CD4-positive, alpha-beta T cell treated with Interleukin-2 at 100 ng/mL for 4 hours (primary cell): Measurements from ENCODE around the gene CAMTA1.

Experiments used
- DNase-seq: peaks from one replicate; pipeline ENCODE4 v3.0.0-alpha.2; 2020; ENCODE audit warnings: low spot score

The CAMTA1 gene

DNA sequence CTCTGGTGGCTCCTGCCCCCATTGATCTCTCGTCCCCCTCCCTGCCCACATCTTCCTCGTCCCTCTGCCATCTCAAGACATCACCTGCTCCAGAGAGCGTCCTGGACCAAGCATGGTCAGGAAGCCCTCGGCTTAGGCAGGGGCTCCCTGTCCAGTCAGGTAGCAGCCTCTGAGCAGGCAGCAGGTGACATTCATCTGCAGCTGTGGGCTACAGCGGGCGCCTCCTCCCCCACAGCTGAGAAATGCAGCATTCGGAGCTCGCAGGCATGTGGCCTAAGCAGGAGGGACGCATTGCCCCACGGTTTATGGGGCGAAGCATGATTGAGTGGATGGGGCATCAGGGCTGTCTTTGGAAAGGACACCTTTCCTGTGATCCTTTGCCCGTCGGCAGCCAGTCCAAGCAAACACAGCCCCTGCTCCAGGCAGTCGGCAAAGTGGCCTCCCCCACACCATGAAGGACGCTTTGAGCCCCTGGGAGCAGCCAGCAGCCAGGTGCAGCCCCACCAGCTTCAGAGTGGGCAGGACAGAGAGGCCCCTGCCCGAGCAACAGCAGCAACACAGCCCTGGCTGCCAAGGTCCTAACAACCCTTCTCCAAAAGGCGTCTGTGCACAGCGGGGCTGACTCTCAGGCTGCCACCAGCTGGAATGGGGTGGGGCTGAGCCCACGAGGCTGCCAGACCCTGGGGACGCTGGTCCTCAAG is 751.8 kb downstream of the CAMTA1 start:
- no peak for DNase-seq

DNA sequence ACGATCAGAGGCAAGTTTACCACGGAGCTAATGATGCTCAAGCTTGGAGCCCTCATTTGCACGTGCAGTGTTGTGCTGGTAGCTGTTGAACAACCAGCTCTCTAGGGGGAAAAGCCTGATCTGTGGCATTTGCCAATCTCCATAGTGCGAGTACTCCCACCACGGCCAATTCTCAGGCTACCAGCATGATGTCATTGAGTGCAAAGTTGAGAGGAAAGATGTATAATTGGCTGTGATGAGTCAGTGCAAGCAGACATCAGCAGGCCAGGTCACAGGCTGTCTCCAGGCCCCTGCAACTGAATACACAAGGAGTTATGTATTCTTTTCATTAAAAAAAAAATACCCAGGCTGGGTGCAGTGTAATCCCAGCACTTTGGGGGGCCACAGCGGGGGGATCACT is 752.8 kb downstream of the CAMTA1 start:
- DNase-seq: no peak

DNA sequence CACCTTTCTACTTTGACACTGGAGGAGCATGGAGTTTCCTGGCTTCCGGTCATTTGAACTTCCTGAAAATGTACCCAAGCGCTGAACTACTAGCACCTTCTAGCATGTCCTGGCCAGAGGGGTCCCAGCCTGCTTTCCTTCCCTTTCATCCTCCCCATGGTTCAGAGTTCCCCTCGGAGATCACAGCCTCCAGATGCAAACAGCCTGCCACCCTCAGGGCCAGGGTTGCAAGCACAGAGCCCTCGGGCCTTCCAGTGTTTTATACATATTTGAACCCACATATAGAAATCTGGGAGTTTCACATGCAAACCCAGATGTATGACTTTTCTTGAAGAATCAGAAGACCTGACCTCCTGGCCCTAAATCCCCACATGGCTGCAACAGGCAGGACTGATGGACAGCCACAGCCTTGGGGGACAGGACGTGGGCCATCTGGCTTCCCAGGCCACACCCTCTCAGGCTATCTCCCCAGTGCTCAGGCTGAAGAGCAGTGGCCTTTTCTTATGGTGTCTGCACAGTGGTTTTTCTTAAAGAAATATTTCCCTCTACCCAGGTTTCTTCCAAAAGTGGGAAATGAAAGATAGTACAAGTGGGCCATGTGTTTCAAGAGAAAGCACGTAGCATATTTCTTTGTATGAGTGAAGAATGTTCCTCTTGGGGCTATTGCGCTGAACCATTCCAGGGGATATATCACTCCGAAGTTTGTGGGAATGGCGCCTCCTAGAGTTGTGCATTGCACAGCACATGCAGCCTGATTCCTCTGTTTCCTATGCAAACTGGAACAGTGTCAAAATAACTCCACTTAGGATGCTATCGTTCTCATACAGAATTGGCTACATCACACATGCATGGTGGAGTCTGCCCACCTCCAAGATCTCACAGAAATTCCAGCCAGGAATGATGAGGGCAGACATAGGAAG is 753.9 kb downstream of the CAMTA1 start:
- DNase-seq: no peak

DNA sequence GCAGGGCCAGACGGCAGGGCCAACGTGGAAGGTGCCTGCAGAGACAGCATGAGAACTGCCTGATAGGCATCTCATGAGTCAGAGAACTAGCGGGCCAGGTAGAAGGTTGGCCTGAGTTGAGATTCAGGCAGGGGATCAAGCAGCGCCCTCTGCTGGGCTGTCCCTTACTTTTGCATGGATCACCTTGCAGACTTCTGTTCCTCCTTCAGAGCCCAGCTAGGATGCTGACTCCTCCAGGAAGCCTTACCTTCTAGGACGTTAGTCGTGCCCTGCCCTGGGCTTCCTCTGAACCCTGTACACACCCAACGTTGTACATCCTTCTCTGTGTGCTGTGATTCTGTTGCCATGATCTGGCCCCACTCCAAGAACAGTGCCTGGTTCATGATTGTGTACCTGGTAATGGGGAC is 754.5 kb downstream of the CAMTA1 start:
- DNase-seq: no peak

DNA sequence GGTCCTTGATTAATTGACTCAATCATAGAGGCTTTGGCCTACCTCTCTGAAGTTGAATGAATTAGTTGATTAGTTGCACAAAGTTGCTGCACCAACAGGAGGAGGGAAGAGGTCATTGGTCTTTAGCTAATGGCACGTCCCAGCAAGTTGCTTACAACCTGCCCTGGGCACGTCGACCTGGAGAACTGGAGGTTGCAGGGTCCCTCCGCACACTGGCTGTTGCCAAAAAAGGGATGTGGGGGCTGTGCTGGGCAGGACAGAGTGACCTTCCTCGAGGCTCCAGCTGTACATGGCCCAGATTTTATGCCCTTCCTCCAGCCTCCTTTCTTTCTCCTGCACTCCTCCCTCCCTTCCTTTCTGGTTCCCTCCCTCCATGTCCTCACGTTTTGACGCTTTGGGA is 755.6 kb downstream of the CAMTA1 start:
- no peak for DNase-seq

DNA sequence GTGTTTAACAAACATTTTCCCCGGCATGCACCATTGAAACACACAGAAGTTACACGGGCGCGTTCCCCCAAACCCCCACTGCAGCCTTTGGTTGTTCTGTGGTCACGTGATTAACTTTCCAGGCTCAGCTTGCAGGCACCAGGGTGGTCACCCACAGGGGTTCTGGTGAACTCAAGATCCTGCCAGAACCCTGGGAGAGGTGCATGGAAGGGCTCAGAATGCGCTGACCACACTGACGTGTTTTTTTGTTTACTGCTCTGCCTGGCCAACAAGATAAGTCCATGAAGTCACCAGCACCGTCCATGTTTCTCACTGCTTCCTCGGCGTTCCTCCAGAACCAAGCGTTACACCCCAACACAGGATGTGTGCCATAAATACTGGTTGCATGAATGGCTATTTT is 756.4 kb downstream of the CAMTA1 start:
- DNase-seq: no peak

DNA sequence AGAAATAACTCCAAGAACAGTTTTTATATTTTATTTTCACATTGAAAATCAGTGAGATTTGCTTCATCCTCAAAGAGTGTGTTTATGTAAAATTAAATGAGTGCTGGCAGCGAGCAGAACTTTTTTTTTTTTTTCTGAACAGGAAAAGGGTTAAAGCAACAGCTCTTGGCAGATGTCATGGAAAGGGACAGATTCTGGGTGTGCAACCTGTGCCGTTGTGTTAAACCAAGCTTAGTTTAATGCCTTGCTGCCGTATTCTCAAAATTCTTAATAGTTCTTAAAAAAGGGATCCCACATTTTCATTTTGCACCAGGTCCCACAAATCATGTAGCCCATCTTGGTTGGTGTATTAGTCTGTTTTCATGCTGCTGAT is 758.5 kb downstream of the CAMTA1 start:
- no peak for DNase-seq

DNA sequence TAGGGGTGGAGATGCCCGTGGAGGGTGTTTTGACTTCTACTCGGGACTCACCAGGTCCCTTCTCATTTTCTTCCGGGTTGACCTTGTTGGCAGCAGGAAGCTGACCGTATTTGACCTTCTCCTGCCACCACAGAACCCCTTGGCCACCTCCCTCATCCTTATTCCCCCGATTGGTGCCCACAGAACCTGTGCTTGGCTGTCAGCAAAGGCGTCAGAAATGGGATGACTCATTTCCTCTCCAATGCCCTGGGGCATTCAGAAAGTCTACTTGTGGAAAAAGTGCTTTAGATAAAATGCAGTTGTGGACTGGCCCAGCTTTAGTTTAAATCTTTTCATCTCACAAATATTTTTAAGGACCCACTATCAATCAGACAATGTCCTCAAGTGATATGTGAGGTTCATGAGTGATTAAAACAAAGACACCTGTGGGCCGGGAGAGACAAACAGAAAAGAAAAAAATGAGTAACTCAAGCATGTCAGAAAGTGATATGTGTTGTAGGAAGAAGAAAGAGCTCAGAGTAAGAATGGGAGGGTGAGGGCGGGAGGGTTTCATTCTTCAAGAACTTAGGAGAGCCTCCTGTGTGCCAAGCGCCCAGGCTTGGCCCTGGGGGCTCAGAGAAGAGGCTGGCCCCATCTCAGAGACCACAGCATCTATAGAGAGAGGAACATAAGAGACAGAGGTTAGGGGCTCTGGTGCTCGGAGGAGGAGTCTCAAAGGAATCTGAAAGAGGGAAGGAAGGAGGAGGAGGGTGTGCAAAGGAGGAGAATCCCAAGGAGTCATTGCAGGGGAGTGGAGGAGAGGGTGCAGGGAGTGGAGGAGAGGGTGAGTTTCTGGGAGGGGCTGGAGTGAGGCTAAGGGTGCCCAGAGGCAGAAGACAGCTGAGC is 764.3 kb downstream of the CAMTA1 start:
- DNase-seq: no peak

DNA sequence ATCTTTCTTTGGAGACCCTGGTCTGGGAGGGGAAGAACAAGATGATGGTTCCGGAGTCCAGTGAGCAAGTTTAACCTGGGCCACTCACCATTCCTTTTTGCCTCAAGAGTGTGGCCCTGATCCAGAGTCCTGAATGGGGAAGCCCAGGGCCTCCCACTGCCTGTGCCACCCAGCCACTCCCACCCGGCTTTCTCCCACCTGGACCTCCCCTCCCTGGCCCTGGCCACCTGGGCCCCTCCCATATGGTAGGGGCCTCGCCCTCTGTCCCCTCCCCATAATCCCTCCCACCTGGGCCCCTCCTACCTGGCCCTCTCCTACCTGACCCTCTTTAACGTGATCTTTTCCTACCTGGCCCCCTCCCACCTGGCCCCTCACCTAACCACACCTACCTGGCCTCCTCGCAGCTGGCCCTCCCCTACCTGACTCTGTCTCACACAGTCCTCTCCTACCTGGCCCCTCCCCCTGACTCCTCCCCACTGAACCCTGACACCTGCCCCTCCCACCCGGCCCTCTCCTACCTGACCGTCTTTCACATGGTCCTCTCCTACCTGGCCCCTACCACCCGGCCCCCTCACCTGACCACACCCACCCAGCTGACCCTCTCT is 765.1 kb downstream of the CAMTA1 start:
- no peak for DNase-seq

DNA sequence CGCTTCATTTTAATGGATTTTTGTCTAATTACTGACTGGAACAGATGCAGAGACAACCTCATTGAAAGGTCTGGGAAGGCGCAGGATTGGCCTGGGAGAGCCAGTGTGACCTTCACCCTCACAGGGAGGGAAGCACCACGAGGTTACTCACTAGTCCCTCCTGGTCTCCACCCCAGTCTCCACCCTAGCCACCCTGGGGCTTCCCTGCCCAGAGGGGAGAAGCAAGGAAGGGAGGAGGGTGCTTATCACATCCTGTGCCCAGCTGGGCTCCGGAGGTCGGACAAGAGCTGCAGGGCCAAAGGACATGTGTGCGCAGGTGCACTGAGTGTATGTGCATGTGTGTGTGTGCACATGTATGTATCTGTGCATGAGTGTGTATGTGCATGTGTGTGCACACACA is 765.7 kb downstream of the CAMTA1 start:
- no peak for DNase-seq

DNA sequence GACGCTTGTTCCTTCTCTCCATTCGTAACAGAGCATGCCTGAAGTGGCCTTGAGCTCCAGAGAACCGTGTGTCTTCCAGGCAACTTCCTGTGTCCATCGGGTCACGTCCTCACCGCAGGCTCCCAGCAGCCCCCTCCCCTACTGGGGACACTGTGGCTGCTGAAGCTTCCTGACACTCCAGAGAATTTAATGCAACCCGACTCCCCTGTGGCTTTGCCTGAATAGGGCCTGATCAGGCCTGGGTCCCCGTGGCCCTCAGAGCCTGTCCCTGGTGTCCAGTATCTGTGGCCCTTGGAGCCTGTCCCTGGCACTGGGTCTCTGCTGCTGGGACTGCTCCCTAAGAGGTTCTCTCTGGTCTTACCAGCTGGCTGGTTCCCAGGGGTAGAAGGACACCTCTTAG is 766.2 kb downstream of the CAMTA1 start:
- no peak for DNase-seq

DNA sequence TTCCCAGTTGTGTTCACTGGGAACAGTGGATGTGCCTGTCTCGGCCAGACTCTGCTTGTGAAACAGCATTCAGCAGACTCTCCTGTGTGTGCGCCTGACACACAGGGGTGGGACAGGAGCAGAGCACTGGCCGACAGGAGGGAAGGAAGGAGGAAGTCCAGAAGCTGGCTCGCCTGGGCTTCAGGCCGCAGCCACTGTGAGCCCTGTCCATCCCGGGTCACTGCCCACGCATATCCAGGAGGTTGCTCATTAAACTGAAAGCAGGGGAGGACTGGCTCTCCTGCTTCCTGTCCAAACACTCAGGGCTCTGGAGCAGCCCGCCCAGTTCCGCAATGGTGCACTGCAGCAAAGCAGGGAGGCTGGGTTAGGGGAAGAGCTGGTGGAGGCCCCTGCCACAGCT is 767.1 kb downstream of the CAMTA1 start:
- no peak for DNase-seq

DNA sequence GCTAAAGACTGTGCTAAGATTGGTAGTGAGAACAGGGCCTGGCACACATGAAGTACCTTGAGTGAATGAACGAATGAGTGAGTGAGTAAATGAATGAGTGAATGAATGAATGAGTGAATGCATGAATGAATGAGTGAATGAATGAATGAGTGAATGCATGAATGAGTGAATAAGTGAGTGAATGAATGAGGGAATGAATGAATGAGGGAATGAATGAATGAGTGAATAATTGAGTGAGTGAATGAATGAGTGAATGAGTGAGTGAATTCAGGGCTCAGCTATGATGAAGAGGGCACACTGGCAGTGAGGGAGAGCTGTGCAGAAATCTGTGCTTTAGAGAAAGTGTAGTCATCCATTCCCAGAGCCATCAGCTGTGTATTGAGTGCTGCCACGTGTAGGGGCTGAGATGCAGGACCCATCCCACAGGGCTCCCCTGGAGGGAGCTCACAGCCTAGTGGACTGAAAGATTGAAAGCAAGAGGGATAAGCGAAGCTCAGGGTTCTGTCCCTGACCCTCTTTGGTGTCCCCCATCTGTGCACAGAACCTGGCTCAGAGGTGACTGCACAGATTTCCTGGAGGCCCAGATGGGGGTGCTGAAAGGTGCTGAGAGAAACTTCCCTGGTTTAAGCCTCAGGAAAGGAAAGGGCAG is 767.9 kb downstream of the CAMTA1 start:
- no peak for DNase-seq

DNA sequence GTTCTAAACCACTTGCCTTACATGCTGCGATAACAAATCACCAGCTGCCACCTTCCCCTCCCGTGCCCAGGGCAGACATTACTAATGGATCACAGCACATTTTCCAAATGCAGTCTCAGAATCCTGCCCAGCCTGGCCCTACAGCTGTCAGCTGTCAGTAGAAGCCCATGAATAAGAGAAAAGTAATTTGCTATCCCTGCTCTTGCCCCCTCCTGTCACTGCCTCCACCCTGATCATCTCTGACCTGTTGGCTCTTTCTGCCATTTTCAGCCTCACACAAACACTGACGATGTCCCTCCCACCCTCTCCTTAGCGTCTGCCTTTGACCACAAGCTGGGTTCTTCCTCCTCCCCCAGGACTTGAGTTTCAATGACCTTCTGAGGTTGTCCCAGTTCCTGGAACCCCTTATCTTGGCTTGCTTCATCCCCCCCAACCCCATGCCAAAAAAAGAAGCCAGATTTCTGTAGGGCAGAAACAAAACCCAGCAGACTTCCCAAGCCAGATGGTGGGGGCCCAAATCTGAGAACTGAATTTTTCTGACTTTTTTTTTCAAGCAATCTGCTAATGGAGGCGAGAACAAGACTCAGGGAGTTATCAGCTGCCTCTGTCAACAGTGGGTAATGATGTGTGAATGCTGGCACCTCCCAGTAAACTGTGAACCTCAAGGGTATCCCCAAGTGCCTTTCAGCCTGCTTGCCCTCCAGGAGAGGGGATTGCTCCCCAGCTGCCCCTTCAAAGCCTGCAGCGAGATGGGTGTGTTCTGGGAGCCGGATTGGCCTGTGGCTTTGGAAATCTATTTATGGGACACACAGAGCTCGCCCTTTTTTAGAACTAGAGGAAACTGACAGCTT is 769.4 kb downstream of the CAMTA1 start:
- DNase-seq: no peak

DNA sequence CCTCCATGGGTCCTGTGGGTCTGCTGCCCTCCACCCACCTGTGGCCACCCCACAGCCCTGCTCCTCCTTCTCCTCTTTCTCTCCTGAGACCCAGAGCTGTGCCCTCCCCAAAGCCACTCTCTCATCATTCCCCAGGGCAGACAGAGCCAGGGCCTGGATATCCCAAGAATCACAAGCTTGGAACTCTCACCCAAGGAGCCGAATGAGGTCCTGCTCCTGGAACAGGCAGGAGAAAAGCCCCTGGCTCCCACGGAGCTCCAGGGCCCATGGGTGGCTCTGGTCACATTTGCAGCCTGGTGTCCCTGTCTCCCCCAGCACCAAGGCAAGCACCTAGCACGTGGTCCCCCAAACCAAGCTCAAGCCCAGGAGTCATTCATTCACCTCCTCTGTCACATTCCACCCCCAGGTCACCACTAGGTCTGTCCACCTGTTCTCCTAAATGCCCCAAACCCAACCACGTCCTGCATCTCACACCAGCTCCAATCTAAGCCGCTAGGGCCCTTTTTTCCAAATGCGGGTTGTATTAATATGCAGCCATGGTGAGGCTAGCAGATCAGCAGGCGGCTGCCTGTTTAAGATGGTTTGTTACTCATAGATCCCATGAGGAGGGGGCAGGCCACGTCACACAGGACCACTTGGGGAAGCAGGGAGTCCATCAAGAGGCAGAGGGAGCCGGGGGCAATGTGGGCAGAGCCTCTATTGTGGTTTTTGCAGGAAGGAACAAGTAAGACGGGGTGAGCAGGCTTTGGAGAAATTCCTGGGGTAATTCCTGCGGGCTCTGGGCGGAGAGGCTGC is 770.3 kb downstream of the CAMTA1 start:
- DNase-seq: no peak

DNA sequence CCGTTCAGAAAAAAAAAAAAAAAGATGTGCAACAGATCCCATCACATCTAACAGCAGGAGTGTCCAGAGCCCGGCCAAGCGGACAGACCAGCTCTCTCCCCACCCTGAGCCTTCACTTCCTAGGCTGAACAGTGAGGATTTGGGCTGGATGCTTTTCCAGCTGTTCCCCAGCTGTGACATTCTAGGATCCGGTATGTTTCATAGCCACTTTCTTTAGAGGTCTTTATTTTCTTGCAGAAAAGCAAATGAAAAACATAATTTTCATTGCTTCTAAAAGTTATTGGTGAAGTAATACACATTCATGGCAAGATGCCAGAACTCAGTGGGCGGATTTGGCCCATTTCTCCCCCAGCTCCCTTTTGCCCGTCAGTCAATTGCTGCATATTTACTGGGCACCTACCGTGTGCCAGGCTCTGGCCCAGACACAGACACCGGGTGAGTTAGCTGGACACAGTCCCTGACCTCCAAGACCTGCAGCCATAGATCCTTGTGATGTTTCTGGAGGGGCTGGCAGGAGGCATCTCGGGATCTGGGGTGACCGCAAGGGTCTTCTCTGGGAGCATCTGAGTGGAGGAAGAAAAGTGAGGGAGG is 772.1 kb downstream of the CAMTA1 start:
- no peak for DNase-seq

DNA sequence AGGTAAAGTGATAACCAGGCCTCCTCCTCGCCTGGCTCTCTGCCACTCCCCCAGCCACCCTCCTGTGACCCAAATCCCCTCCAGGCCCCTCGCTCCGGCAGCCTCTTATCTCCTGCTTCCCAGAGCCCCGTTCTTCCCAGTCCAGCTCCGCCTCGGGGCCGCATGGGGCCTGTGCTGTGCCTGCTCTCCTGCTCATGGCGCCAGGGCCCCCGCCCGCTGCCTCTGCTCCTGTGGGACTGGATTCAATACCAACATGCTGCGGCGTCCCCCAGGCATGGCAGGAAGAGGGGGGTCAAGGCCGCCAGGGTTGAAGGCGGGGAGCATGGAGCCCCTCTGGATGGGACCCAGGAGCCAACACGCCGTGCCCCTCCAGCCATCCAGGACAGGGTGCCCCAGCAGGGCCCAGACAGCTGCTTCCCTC is 772.8 kb downstream of the CAMTA1 start:
- DNase-seq: no peak

DNA sequence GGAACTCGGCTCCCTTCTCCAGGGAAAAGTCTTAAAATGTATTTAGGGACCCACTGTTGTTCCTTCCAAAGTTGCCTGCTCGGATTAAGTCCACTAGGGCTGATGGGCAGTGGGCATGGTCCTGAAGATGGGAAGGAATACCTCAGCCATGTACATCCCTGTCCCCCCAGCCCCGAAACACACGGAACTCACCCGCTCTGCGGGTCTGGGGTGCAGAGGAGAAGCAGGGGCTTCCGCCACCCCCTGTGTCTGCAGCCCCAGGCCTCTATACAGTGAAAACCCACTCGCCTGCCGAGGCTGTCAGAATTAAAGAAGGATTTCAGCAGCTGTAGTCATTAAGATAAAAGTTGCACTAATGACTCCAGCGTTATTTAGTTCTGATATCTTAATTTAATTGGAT is 773.2 kb downstream of the CAMTA1 start:
- no peak for DNase-seq
